Measurements from ENCODE around the gene NRXN2. TPM values are rescaled to one million over a fixed set of nuclear protein-coding genes. Genes with fewer than 3 reads are reported as not detected.
A peak's percentile ranks its signal among the peaks of the same experiment; 100 is the strongest.

Gene NRXN2
- total and polyA plus RNA-seq, 2 of the 13 experiments (the other 11 are each of a cell fraction or from before 2014, with no cell fraction given), result not detected

DNA sequence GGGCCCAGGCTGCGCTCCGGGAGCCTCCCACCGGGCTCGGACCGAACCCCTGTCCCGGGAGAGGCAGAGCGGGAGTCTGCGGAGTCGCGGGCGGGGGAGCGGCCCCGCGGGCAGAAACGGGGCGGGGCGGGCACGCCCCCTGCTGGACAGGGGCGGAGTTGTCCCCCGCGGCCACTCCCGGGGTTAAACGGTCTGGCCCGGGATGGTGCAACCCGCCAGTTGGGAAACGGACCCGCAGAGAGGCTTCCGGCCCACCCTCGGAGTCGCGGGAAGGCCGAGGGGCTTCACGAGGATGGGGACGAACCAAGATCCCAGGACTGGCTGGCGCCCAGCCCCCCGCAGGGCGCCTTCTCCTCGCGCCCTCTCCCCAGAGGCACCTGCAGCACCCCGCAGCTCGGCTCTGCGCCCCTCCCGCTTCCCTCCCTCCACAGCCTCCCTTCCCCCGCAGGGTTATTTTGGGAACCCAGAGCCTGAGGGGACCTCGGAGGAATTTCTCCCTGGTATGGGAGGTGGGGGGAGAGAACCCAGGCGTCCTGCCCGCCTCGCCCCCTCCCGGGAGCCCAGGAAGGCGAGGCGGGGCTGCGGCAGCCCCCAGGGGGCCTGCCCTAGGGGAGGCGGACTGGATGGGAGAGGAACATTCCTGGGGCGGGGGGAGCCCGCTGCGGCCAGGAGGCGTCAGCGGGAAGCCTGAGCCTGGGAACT, 20.0 kb upstream of the NRXN2 start (continued):
- TF ChIP-seq ARNT2 (CRISPR knock-in tag; IDR thresholded peaks at IDR 0.05; ENCODE audit: low read depth) (no peak), ZNF710 (CRISPR knock-in tag; IDR thresholded peaks at IDR 0.05; ENCODE audit: borderline replicate concordance) (peak; percentile 18; the same call in 1 of the 2 replicates), DMAP1 (CRISPR knock-in tag; IDR thresholded peaks at IDR 0.05) (peak; percentile 38; the same call in 1 of the 2 replicates), DR1 (CRISPR knock-in tag; IDR thresholded peaks at IDR 0.05) (no peak), PAXIP1 (CRISPR knock-in tag; conservative IDR thresholded peaks at IDR 0.05) (no peak), SRSF9 (IDR thresholded peaks at IDR 0.05; ENCODE audit: borderline replicate concordance, insufficient read depth, low read depth, low read length, poor library complexity, severe bottlenecking) (no peak), CBFB (CRISPR knock-in tag; IDR thresholded peaks at IDR 0.05) (no peak), KLF11 (CRISPR knock-in tag; IDR thresholded peaks at IDR 0.05) (no peak), NR1H2 (CRISPR knock-in tag; IDR thresholded peaks at IDR 0.05; ENCODE audit: borderline replicate concordance, low read depth) (0 out of 2 replicates have a peak, but pooled peaks have one; percentile 30), XBP1 (CRISPR knock-in tag; IDR thresholded peaks at IDR 0.05) (no peak), THYN1 (CRISPR knock-in tag; IDR thresholded peaks at IDR 0.05; ENCODE audit: borderline replicate concordance, low read depth) (no peak), ZNF354B (CRISPR knock-in tag; IDR thresholded peaks at IDR 0.05) (no peak), TP53 (CRISPR knock-in tag; conservative IDR thresholded peaks at IDR 0.05) (no peak), ZBTB7A (CRISPR knock-in tag; IDR thresholded peaks at IDR 0.05) (no peak)
- TF ChIP-seq, protein P1, sequence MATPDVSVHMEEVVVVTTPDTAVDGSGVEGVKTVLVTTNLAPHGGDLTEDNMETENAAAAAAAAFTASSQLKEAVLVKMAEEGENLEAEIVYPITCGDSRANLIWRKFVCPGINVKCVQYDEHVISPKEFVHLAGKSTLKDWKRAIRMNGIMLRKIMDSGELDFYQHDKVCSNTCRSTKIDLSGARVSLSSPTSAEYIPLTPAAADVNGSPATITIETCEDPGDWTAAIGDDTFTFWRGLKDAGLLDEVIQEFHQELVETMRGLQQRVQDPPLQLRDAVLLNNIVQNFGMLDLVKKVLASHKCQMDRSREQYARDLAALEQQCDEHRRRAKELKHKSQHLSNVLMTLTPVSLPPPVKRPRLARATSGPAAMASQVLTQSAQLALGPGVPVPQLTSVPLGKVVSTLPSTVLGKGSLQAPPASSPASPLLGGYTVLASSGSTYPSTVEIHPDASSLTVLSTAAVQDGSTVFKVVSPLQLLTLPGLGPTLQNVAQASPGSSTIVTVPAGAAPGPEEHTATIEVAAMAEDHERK (CRISPR knock-in tag; IDR thresholded peaks at IDR 0.05; ENCODE audit: low read depth), result no peak
- TF ChIP-seq, protein P2, sequence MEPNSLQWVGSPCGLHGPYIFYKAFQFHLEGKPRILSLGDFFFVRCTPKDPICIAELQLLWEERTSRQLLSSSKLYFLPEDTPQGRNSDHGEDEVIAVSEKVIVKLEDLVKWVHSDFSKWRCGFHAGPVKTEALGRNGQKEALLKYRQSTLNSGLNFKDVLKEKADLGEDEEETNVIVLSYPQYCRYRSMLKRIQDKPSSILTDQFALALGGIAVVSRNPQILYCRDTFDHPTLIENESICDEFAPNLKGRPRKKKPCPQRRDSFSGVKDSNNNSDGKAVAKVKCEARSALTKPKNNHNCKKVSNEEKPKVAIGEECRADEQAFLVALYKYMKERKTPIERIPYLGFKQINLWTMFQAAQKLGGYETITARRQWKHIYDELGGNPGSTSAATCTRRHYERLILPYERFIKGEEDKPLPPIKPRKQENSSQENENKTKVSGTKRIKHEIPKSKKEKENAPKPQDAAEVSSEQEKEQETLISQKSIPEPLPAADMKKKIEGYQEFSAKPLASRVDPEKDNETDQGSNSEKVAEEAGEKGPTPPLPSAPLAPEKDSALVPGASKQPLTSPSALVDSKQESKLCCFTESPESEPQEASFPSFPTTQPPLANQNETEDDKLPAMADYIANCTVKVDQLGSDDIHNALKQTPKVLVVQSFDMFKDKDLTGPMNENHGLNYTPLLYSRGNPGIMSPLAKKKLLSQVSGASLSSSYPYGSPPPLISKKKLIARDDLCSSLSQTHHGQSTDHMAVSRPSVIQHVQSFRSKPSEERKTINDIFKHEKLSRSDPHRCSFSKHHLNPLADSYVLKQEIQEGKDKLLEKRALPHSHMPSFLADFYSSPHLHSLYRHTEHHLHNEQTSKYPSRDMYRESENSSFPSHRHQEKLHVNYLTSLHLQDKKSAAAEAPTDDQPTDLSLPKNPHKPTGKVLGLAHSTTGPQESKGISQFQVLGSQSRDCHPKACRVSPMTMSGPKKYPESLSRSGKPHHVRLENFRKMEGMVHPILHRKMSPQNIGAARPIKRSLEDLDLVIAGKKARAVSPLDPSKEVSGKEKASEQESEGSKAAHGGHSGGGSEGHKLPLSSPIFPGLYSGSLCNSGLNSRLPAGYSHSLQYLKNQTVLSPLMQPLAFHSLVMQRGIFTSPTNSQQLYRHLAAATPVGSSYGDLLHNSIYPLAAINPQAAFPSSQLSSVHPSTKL (CRISPR knock-in tag; IDR thresholded peaks at IDR 0.05), result peak; percentile 9; the same call in 1 of the 2 replicates
